Stimulated activated naive CD8-positive, alpha-beta T cell treated with anti-CD3 and anti-CD28 coated beads, Interleukin-15, Interleukin-2, amounts not matched to agents 100 ng/mL and 50 ng/mL, for 24 hours (primary cell): ENCODE results near the gene LGALS14.
"Not testable (repeated sequence)": the region's sequence is repeated elsewhere in the genome, so short reads cannot be mapped to it uniquely, and the experiment has no call there.

Experiments
- H3K27ac Mint-ChIP-seq: one replicate; pipeline ENCODE4 v1.8.0; 2021; ENCODE audit warnings: mild to moderate bottlenecking, mixed read lengths
- H3K27me3 Mint-ChIP-seq: one replicate; pipeline ENCODE4 v1.8.0; 2021; ENCODE audit warnings: mixed read lengths
- H3K36me3 Mint-ChIP-seq: one replicate; pipeline ENCODE4 v1.8.0; 2021; ENCODE audit warnings: low read depth, mixed read lengths
- H3K4me1 Mint-ChIP-seq: one replicate; pipeline ENCODE4 v1.8.0; 2021; ENCODE audit warnings: low read depth, mixed read lengths
- H3K4me3 Mint-ChIP-seq: one replicate; pipeline ENCODE4 v1.8.0; 2021; ENCODE audit warnings: mild to moderate bottlenecking, mixed read lengths
- H3K9me3 Mint-ChIP-seq: one replicate; pipeline ENCODE4 v1.8.0; 2021; ENCODE audit warnings: mixed read lengths

Gene LGALS14

GRCh38 chr19:39720144-39720543 is 15.9 kb downstream of the LGALS14 start:
- H3K4me1 Mint-ChIP-seq, H3K36me3 Mint-ChIP-seq, H3K4me3 Mint-ChIP-seq, H3K9me3 Mint-ChIP-seq, H3K27ac Mint-ChIP-seq: not testable (repeated sequence)
- H3K27me3 Mint-ChIP-seq = peaks cover 57% of the 10 kb centered on the region

GRCh38 chr19:39725995-39726394 is 21.7 kb downstream of the LGALS14 start:
- H3K27ac Mint-ChIP-seq = no peak overlapping the region
- no peak overlapping the region for H3K4me3 Mint-ChIP-seq
- H3K9me3 Mint-ChIP-seq = no peaks in the 10 kb centered on the region
- no peaks in the 10 kb centered on the region for H3K36me3 Mint-ChIP-seq
- H3K27me3 Mint-ChIP-seq = peaks cover 44% of the 10 kb centered on the region
- H3K4me1 Mint-ChIP-seq = no peaks in the 10 kb centered on the region

- Mint-ChIP-seq H3K36me3 (no peaks in the 10 kb centered on the region), H3K27ac (no peak overlapping the region), H3K4me1 (no peaks in the 10 kb centered on the region), H3K27me3 (peaks cover 47% of the 10 kb centered on the region), H3K9me3 (no peaks in the 10 kb centered on the region), H3K4me3 (no peak overlapping the region)
Observed at GRCh38 chr19:39727070-39727800, 23.0 kb downstream of the LGALS14 start.

- Mint-ChIP-seq H3K9me3 (no peaks in the 10 kb centered on the region), H3K4me3 (no peak overlapping the region), H3K27me3 (peaks cover 39% of the 10 kb centered on the region)
Observed at GRCh38 chr19:39728040-39728439, 23.8 kb downstream of the LGALS14 start.

GRCh38 chr19:39729594-39729993 is 25.3 kb downstream of the LGALS14 start:
- peaks cover 28% of the 10 kb centered on the region for H3K27me3 Mint-ChIP-seq

More at GRCh38 chr19:39728040-39728439, 23.8 kb downstream of the LGALS14 start:
- Mint-ChIP-seq H3K4me1 (no peaks in the 10 kb centered on the region), H3K27ac (no peak overlapping the region), H3K36me3 (no peaks in the 10 kb centered on the region)

GRCh38 chr19:39731685-39732084 is 27.4 kb downstream of the LGALS14 start:
- no peak overlapping the region for H3K27ac Mint-ChIP-seq
- peaks cover 4% of the 10 kb centered on the region for H3K4me1 Mint-ChIP-seq
- no peak overlapping the region for H3K4me3 Mint-ChIP-seq
- H3K9me3 Mint-ChIP-seq = no peaks in the 10 kb centered on the region
- H3K27me3 Mint-ChIP-seq = peaks cover 27% of the 10 kb centered on the region
- H3K36me3 Mint-ChIP-seq = no peaks in the 10 kb centered on the region

More at GRCh38 chr19:39729594-39729993, 25.3 kb downstream of the LGALS14 start:
- Mint-ChIP-seq H3K4me1 (no peaks in the 10 kb centered on the region), H3K27ac (no peak overlapping the region), H3K36me3 (no peaks in the 10 kb centered on the region), H3K9me3 (no peaks in the 10 kb centered on the region), H3K4me3 (no peak overlapping the region)

GRCh38 chr19:39733841-39734240 is 29.6 kb downstream of the LGALS14 start:
- peaks cover 4% of the 10 kb centered on the region for H3K4me1 Mint-ChIP-seq
- peaks cover 28% of the 10 kb centered on the region for H3K27me3 Mint-ChIP-seq
- H3K9me3 Mint-ChIP-seq = no peaks in the 10 kb centered on the region
- no peaks in the 10 kb centered on the region for H3K36me3 Mint-ChIP-seq
- H3K27ac Mint-ChIP-seq = no peak overlapping the region
- H3K4me3 Mint-ChIP-seq = no peak overlapping the region

GRCh38 chr19:39735688-39736087 is 31.4 kb downstream of the LGALS14 start:
- H3K9me3 Mint-ChIP-seq = no peaks in the 10 kb centered on the region
- no peak overlapping the region for H3K4me3 Mint-ChIP-seq
- no peaks in the 10 kb centered on the region for H3K36me3 Mint-ChIP-seq
- H3K27ac Mint-ChIP-seq = no peak overlapping the region
- H3K27me3 Mint-ChIP-seq = peaks cover 23% of the 10 kb centered on the region
- peaks cover 13% of the 10 kb centered on the region for H3K4me1 Mint-ChIP-seq

GRCh38 chr19:39736088-39736487 is 31.8 kb downstream of the LGALS14 start:
- Mint-ChIP-seq H3K27me3 (peaks cover 21% of the 10 kb centered on the region), H3K4me1 (peaks cover 17% of the 10 kb centered on the region), H3K9me3 (no peaks in the 10 kb centered on the region), H3K36me3 (no peaks in the 10 kb centered on the region), H3K27ac (peak overlapping the region; percentile 24), H3K4me3 (no peak overlapping the region)

- Mint-ChIP-seq H3K9me3 (no peaks in the 10 kb centered on the region), H3K27ac (no peak overlapping the region), H3K27me3 (peaks cover 24% of the 10 kb centered on the region), H3K4me1 (peaks cover 20% of the 10 kb centered on the region), H3K4me3 (no peak overlapping the region), H3K36me3 (no peaks in the 10 kb centered on the region)
Observed at GRCh38 chr19:39737351-39737750, 33.1 kb downstream of the LGALS14 start.

GRCh38 chr19:39737891-39738290 is 33.6 kb downstream of the LGALS14 start, which contains the start of gene CLC:
CLC (minus strand) TSS chr19:39738029; CDS start chr19:39737952, 77 bp downstream.
- Mint-ChIP-seq H3K4me1 (peaks cover 20% of the 10 kb centered on the region), H3K9me3 (no peaks in the 10 kb centered on the region), H3K4me3 (no peak within 1 kb of the TSS), H3K27ac (no peak within 1 kb of the TSS), H3K36me3 (no peaks in the 10 kb centered on the region), H3K27me3 (peaks cover 29% of the 10 kb centered on the region)

GRCh38 chr19:39738814-39739213 is 34.5 kb downstream of the LGALS14 start:
- no peaks in the 10 kb centered on the region for H3K9me3 Mint-ChIP-seq
- H3K4me3 Mint-ChIP-seq = no peak overlapping the region
- no peak overlapping the region for H3K27ac Mint-ChIP-seq
- peaks cover 20% of the 10 kb centered on the region for H3K4me1 Mint-ChIP-seq
- H3K27me3 Mint-ChIP-seq = peaks cover 38% of the 10 kb centered on the region
- no peaks in the 10 kb centered on the region for H3K36me3 Mint-ChIP-seq

- H3K4me3 Mint-ChIP-seq = peak overlapping the region; percentile 48
- no peaks in the 10 kb centered on the region for H3K36me3 Mint-ChIP-seq
- H3K27ac Mint-ChIP-seq = no peak overlapping the region
- H3K27me3 Mint-ChIP-seq = peaks cover 46% of the 10 kb centered on the region
- no peaks in the 10 kb centered on the region for H3K9me3 Mint-ChIP-seq
- H3K4me1 Mint-ChIP-seq = peaks cover 20% of the 10 kb centered on the region
Observed at GRCh38 chr19:39740395-39740794, 36.1 kb downstream of the LGALS14 start.

- peaks cover 55% of the 10 kb centered on the region for H3K27me3 Mint-ChIP-seq
- H3K27ac Mint-ChIP-seq = no peak overlapping the region
Observed at GRCh38 chr19:39745643-39746042, 41.4 kb downstream of the LGALS14 start.

GRCh38 chr19:39746836-39747529 is 42.7 kb downstream of the LGALS14 start:
- Mint-ChIP-seq H3K36me3 (no peaks in the 10 kb centered on the region), H3K27ac (no peak overlapping the region), H3K4me3 (no peak overlapping the region), H3K27me3 (peaks cover 52% of the 10 kb centered on the region), H3K9me3 (no peaks in the 10 kb centered on the region), H3K4me1 (no peaks in the 10 kb centered on the region)

More at GRCh38 chr19:39745643-39746042, 41.4 kb downstream of the LGALS14 start:
- no peak overlapping the region for H3K4me3 Mint-ChIP-seq
- H3K4me1 Mint-ChIP-seq = peaks cover 7% of the 10 kb centered on the region
- no peaks in the 10 kb centered on the region for H3K36me3 Mint-ChIP-seq
- no peaks in the 10 kb centered on the region for H3K9me3 Mint-ChIP-seq
